SU-DHL-6 (cell line): ENCODE results near the gene HDAC10.

Source experiments
- H2AFZ ChIP-seq: fragments of 200-600 bp; sonication (generic); 2 replicates; pipeline ENCODE4 v1.6.1; 2014; ENCODE audit warnings: low read depth, mild to moderate bottlenecking, moderate library complexity, mixed read lengths, antibody characterized with exemption, low read length; ENCODE audit not compliant: severe bottlenecking
- H3F3A ChIP-seq: fragments of 200-600 bp; shearing (Covaris generic); 2 replicates; pipeline ENCODE4 v1.6.0; 2016; ENCODE audit warnings: antibody characterized with exemption, mild to moderate bottlenecking; ENCODE audit not compliant: insufficient read depth
- H3K27ac ChIP-seq: fragments of 200-600 bp; sonication (generic); 2 replicates; pipeline ENCODE4 v1.5.1; 2016; ENCODE audit warnings: low read depth, mild to moderate bottlenecking, low read length, moderate library complexity, mixed read lengths
- H3K27me3 ChIP-seq: fragments of 200-600 bp; sonication (generic), shearing (Covaris generic); 2 replicates; pipeline ENCODE4 v1.6.0; 2014; ENCODE audit warnings: mild to moderate bottlenecking, low read length
- H3K36me3 ChIP-seq: fragments of 200-600 bp; sonication (generic); 2 replicates; pipeline ENCODE4 v1.6.1; 2014; ENCODE audit warnings: mild to moderate bottlenecking, low read length, mixed read lengths
- H3K4me2 ChIP-seq: fragments of 300-600, 200-600 bp; shearing (Covaris generic), sonication (generic); 2 replicates; pipeline ENCODE4 v1.6.0; 2014; ENCODE audit warnings: low read length, low read depth, mild to moderate bottlenecking; ENCODE audit not compliant: poor library complexity, severe bottlenecking
- H3K4me3 ChIP-seq: fragments of 200-600 bp; sonication (generic); 2 replicates; pipeline ENCODE4 v1.5.1; 2014; ENCODE audit warnings: antibody characterized with exemption, low read length, mild to moderate bottlenecking, mixed read lengths; ENCODE audit not compliant: insufficient read depth, poor library complexity, severe bottlenecking
- H3K79me2 ChIP-seq: fragments of 200-600 bp; sonication (generic); 2 replicates; pipeline ENCODE4 v1.6.1; 2014; ENCODE audit warnings: mild to moderate bottlenecking, low read length, moderate library complexity; ENCODE audit not compliant: insufficient read depth
- H3K9ac ChIP-seq: fragments of 200-600 bp; sonication (generic); 2 replicates; pipeline ENCODE4 v1.7.0; 2014; ENCODE audit warnings: mild to moderate bottlenecking, low read length
- H3K9me2 ChIP-seq: fragments of 200-600 bp; sonication (generic); replicated peaks from 2 replicates; pipeline ENCODE4 v1.6.1; 2014; ENCODE audit warnings: low read length; ENCODE audit not compliant: insufficient read depth
- H3K9me3 ChIP-seq: fragments of 200-600 bp; sonication (generic); 2 replicates; pipeline ENCODE4 v1.6.1; 2014; ENCODE audit warnings: low read length, mixed read lengths; ENCODE audit not compliant: insufficient read depth
- H4K20me1 ChIP-seq: fragments of 200-600 bp; sonication (generic); 2 replicates; pipeline ENCODE4 v1.6.1; 2014; ENCODE audit warnings: low read depth, mild to moderate bottlenecking, antibody characterized with exemption, low read length, moderate library complexity, mixed read lengths
- EZH2phosphoT487 ChIP-seq: fragments of 200-600 bp; sonication (generic), shearing (Covaris generic); conservative IDR thresholded peaks from 2 replicates; pipeline ENCODE4 v1.6.1; 2018; ENCODE audit warnings: mild to moderate bottlenecking, antibody characterized with exemption, low read length, moderate library complexity, mixed read lengths
- TF ChIP-seq, protein P1 (sequence below): fragments of 200-600 bp; sonication (generic); IDR thresholded peaks from one replicate; pipeline ENCODE4 v1.5.1; 2017; ENCODE audit warnings: antibody characterized with exemption, mild to moderate bottlenecking, low read length, moderate library complexity; ENCODE audit not compliant: insufficient read depth, poor library complexity, severe bottlenecking

The HDAC10 gene

GRCh38 chr22:50282361-50283155 lies 31.5 kb upstream of the HDAC10 start:
- H3K27ac ChIP-seq: no peak overlapping the region
- no peaks in the 10 kb centered on the region for H3K9me2 ChIP-seq
- no peaks in the 10 kb centered on the region for H3F3A ChIP-seq

GRCh38 chr22:50281957-50282356 lies 30.9 kb upstream of the HDAC10 start:
- Histone ChIP-seq H4K20me1 (no peaks in the 10 kb centered on the region), H3K4me2 (no peak overlapping the region), H3K36me3 (no peaks in the 10 kb centered on the region), H3K27me3 (no peaks in the 10 kb centered on the region), H3K4me3 (no peak overlapping the region), H2AFZ (no peak overlapping the region), H3F3A (peaks cover 4% of the 10 kb centered on the region; the same call in 1 of the 2 replicates), H3K9ac (no peak overlapping the region), H3K9me3 (no peaks in the 10 kb centered on the region), H3K27ac (no peak overlapping the region), H3K9me2 (no peaks in the 10 kb centered on the region), H3K79me2 (no peaks in the 10 kb centered on the region)
- TF ChIP-seq EZH2phosphoT487: no peak
- TF ChIP-seq, protein P1, sequence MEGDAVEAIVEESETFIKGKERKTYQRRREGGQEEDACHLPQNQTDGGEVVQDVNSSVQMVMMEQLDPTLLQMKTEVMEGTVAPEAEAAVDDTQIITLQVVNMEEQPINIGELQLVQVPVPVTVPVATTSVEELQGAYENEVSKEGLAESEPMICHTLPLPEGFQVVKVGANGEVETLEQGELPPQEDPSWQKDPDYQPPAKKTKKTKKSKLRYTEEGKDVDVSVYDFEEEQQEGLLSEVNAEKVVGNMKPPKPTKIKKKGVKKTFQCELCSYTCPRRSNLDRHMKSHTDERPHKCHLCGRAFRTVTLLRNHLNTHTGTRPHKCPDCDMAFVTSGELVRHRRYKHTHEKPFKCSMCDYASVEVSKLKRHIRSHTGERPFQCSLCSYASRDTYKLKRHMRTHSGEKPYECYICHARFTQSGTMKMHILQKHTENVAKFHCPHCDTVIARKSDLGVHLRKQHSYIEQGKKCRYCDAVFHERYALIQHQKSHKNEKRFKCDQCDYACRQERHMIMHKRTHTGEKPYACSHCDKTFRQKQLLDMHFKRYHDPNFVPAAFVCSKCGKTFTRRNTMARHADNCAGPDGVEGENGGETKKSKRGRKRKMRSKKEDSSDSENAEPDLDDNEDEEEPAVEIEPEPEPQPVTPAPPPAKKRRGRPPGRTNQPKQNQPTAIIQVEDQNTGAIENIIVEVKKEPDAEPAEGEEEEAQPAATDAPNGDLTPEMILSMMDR: no peak

More at GRCh38 chr22:50282361-50283155, 31.5 kb upstream of the HDAC10 start:
- Histone ChIP-seq H3K36me3 (no peaks in the 10 kb centered on the region), H4K20me1 (no peaks in the 10 kb centered on the region), H3K9me3 (no peaks in the 10 kb centered on the region), H3K9ac (no peak overlapping the region), H3K4me2 (no peak overlapping the region), H3K4me3 (no peak overlapping the region), H3K79me2 (no peaks in the 10 kb centered on the region), H2AFZ (no peak overlapping the region), H3K27me3 (no peaks in the 10 kb centered on the region)
- TF ChIP-seq, protein P1: no peak
- no peak for TF ChIP-seq EZH2phosphoT487

DNA sequence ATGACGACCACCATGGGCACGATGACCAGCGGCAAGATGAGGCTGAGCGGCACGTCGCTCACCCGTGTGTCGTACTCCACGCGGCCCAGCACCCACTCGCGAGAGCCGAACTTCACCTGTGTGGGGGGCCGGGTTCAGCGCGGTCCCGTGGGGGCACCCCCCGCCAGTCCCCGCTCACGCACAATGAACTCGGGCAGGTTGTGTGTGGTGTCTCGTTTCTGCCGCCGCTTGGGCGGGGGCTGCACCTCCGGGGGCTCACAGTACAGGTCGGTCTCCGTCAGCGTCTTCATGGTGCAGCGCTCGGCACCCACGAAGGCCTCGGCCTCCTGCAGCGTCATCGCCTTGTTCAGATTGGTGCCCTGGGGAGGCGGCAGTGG lies 30.3 kb upstream of the HDAC10 start:
- no peaks in the 10 kb centered on the region for H3K9me3 ChIP-seq
- no peaks in the 10 kb centered on the region for H3K27me3 ChIP-seq
- H4K20me1 ChIP-seq: no peaks in the 10 kb centered on the region
- no peak overlapping the region for H2AFZ ChIP-seq
- no peak for TF ChIP-seq EZH2phosphoT487
- TF ChIP-seq, protein P1: no peak
- H3K36me3 ChIP-seq: no peaks in the 10 kb centered on the region
- H3K79me2 ChIP-seq: no peaks in the 10 kb centered on the region
- H3K4me2 ChIP-seq: no peak overlapping the region
- H3K27ac ChIP-seq: no peak overlapping the region
- no peak overlapping the region for H3K9ac ChIP-seq
- H3K4me3 ChIP-seq: no peak overlapping the region
- H3K9me2 ChIP-seq: no peaks in the 10 kb centered on the region
- H3F3A ChIP-seq: peaks cover 9% of the 10 kb centered on the region
